Psoas muscle (tissue), 8 donors: Measurements from ENCODE around the gene SH3PXD2B. TPM values are rescaled to one million over a fixed set of nuclear protein-coding genes. Genes with fewer than 3 reads are reported as not detected.

Experiments
- ATAC-seq, 4 donors: fragments of 200-7000 bp; cut with Tn5 transposase; one replicate each; pipeline ENCODE4 v1.9.1; 2020; ENCODE audit warnings: moderate library complexity in 3 of 4, mild to moderate bottlenecking in 2 of 4
- DNase-seq, 2 donors: peaks; one replicate each; pipeline ENCODE4 v3.0.0-alpha.2; 2020
- H3K27ac ChIP-seq: fragments of 200-600 bp; one replicate; pipeline ENCODE4 v1.8.0; 2022
- H3K27me3 ChIP-seq, 3 donors: fragments of 200-600 bp in 1 of 3; one replicate each; pipeline versions ENCODE4 v1.6.1 to v1.8.0; 2013 to 2022; ENCODE audit warnings: low read length in 2 of 3, mild to moderate bottlenecking in 2 of 3, moderate library complexity in 1 of 3; ENCODE audit not compliant: insufficient read depth in 3 of 3
- H3K36me3 ChIP-seq, 2 donors: fragments of 200-600 bp in 1 of 2; one replicate each; pipeline versions ENCODE4 v1.6.1 to v1.8.0; 2013 to 2022; ENCODE audit warnings: low read depth in 1 of 2, mild to moderate bottlenecking in 1 of 2, moderate library complexity in 1 of 2; ENCODE audit not compliant: insufficient read depth in 1 of 2
- H3K4me1 ChIP-seq: fragments of 200-600 bp; one replicate; pipeline ENCODE4 v1.8.0; 2022
- H3K4me3 ChIP-seq: fragments of 200-600 bp; one replicate; pipeline ENCODE4 v1.8.0; 2022; ENCODE audit warnings: mild to moderate bottlenecking
- H3K9me3 ChIP-seq: fragments of 200-600 bp; one replicate; pipeline ENCODE4 v1.8.0; 2022
- CTCF ChIP-seq: fragments of 200-600 bp; IDR thresholded peaks from one replicate; pipeline ENCODE4 v1.8.0; 2022; ENCODE audit warnings: antibody characterized with exemption
- WGBS, 3 donors: extraction: QIAGEN DNeasy Blood & Tissue Kit; methylation state at CpG; one replicate each; pipeline versions ENCODE4 v1.1.6 to v1.1.7; 2013; 5-methylcytosine and 5-hydroxymethylcytosine counted together
- intact Hi-C, 2 donors: fragments of 100-400 bp; cut with DNase I; formaldehyde crosslinking; loops; one replicate each; pipeline versions ENCODE4 v1.11.0 to v1.14.2; 2022
- polyA plus RNA-seq, 3 donors: library from polyadenylated mRNA; stranded (reverse); fragments of 200-250 nt; gene quantifications; one replicate each; pipeline ENCODE4 v1.2.3, GENCODE V29; 2013
- total RNA-seq, 4 donors: library from RNA; stranded (reverse); fragmentation: NEBNext Ultra II Directional in 2 of 4; extraction: Animal tissue kit (Norgen Biotek cat#: 25700) in 2 of 4; gene quantifications; one replicate each; pipeline versions ENCODE4 v1.2.1 to v1.2.4, GENCODE V29; 2021 to 2023
- donor health status: healthy with polysubstance abuse.
- donor health status: DM: no; HTN: no; CAD: no; lungs with moderate emphysema.
- donor health status: Bipolar disorder and iron deficiency.
- donor health status: healthy.
- donor health status: DM: yes; HTN: yes; CAD: no.
- donor health status: DM: no; HTN: no; CAD: no.
- donor health status: DM: no; HTN: no; CAD: no.
- donor health status: DM: yes; HTN: yes; CAD: no.

SH3PXD2B gene
- total and polyA plus RNA-seq, 7 donors, result 0.58 to 5.3 (median 2.5) TPM

GRCh38 chr5:172478256-172478655 lies 23.9 kb upstream of the SH3PXD2B start:
- Histone ChIP-seq H3K36me3 (no peaks in the 10 kb centered on the region), H3K9me3 (no peaks in the 10 kb centered on the region), H3K4me3 (no peak overlapping the region), H3K27me3 (no peaks in the 10 kb centered on the region), H3K27ac (no peak overlapping the region), H3K4me1 (no peaks in the 10 kb centered on the region)
- TF ChIP-seq CTCF, result no peak
- 88 to 92% (median 91%) methylated on average over 3 of the region's 3 CpGs for WGBS, 3 donors
- DNase-seq, result no peak
- no peak for ATAC-seq
- intact Hi-C loops, result loop anchor here in 1 of 2 donors (2.0 kb wide), 1 partner anchor 219 kb away; no protein-coding TSS in a partner anchor

- no peaks in the 10 kb centered on the region for H3K36me3 ChIP-seq
- TF ChIP-seq CTCF, result no peak
- no peaks in the 10 kb centered on the region for H3K27me3 ChIP-seq
- H3K4me1 ChIP-seq, result no peaks in the 10 kb centered on the region
- no peak for ATAC-seq
- no peak for DNase-seq
- H3K27ac ChIP-seq, result no peak overlapping the region
- no peak overlapping the region for H3K4me3 ChIP-seq
- no peaks in the 10 kb centered on the region for H3K9me3 ChIP-seq
- intact Hi-C loops, result no loop called here
- WGBS, 3 donors, result 52 to 71% (median 69%) methylated on average over 4 of the region's 4 CpGs
Observed at GRCh38 chr5:172477466-172477865, 23.1 kb upstream of the SH3PXD2B start.

- Histone ChIP-seq H3K4me3 (no peak overlapping the region), H3K9me3 (no peaks in the 10 kb centered on the region), H3K27me3 (no peaks in the 10 kb centered on the region), H3K36me3 (no peaks in the 10 kb centered on the region), H3K27ac (no peak overlapping the region), H3K4me1 (no peaks in the 10 kb centered on the region)
- no peak for DNase-seq
- WGBS, 3 donors, result 87 to 89% (median 87%) methylated on average over 7 of the region's 7 CpGs
- intact Hi-C loops, result loop anchor here in 1 of 2 donors (5.0 kb wide), 1 partner anchor 463 kb away; no protein-coding TSS in a partner anchor
- TF ChIP-seq CTCF, result no peak
- ATAC-seq, result no peak
Observed at GRCh38 chr5:172474293-172474692, 20.0 kb upstream of the SH3PXD2B start.

GRCh38 chr5:172473427-172473826 lies 19.1 kb upstream of the SH3PXD2B start:
- Histone ChIP-seq H3K4me1 (no peaks in the 10 kb centered on the region), H3K27me3 (no peaks in the 10 kb centered on the region), H3K9me3 (peaks cover 1% of the 10 kb centered on the region), H3K27ac (no peak overlapping the region), H3K4me3 (no peak overlapping the region), H3K36me3 (no peaks in the 10 kb centered on the region)
- DNase-seq (no peak), ATAC-seq (no peak)
- TF ChIP-seq CTCF, result no peak
- 62 to 72% (median 68%) methylated on average over 5 of the region's 5 CpGs for WGBS, 3 donors
- intact Hi-C loops, result loop anchor here in 1 of 2 donors (5.0 kb wide), 1 partner anchor 464 kb away; no protein-coding TSS in a partner anchor

GRCh38 chr5:172469697-172470096 lies 15.4 kb upstream of the SH3PXD2B start:
- no peak overlapping the region for H3K27ac ChIP-seq
- no peaks in the 10 kb centered on the region for H3K4me1 ChIP-seq
- DNase-seq (no peak), ATAC-seq (no peak)
- intact Hi-C loops, result loop anchor here (5.0 to 10.0 kb wide), 2 partner anchors 468 to 475 kb away; no protein-coding TSS in a partner anchor
- H3K4me3 ChIP-seq, result no peak overlapping the region
- no peak for TF ChIP-seq CTCF
- H3K36me3 ChIP-seq, result no peaks in the 10 kb centered on the region
- WGBS, 3 donors, result 50 to 85% (median 67%) methylated on average over 7 of the region's 7 CpGs
- peaks cover 5% of the 10 kb centered on the region for H3K9me3 ChIP-seq
- H3K27me3 ChIP-seq, result no peaks in the 10 kb centered on the region
